Stimulated activated CD4-positive, alpha-beta T cell treated with anti-CD3 and anti-CD28 coated beads, Interleukin-15, amount 100 ng/mL, for 48 hours (primary cell): ENCODE results near the gene TMPRSS13.

Experiments used
- DNase-seq, 2 donors: peaks; one replicate each; pipeline ENCODE4 v3.0.0-alpha.2; 2020; ENCODE audit warnings: low read depth in 2 of 2

Gene TMPRSS13

GRCh38 chr11:117892651-117893050 is 36.6 kb downstream of the TMPRSS13 start:
- DNase-seq: no peak

GRCh38 chr11:117891362-117891761 is 37.8 kb downstream of the TMPRSS13 start:
- no peak for DNase-seq

GRCh38 chr11:117888139-117888566 is 41.0 kb downstream of the TMPRSS13 start:
- no peak for DNase-seq

- no peak for DNase-seq
Observed at GRCh38 chr11:117887431-117888138, 41.6 kb downstream of the TMPRSS13 start.

GRCh38 chr11:117885777-117886176 is 43.4 kb downstream of the TMPRSS13 start:
- DNase-seq: no peak

GRCh38 chr11:117884994-117885393 is 44.2 kb downstream of the TMPRSS13 start:
- DNase-seq: peak; percentile 22 to 26

GRCh38 chr11:117883063-117883462 is 46.1 kb downstream of the TMPRSS13 start:
- DNase-seq: no peak

GRCh38 chr11:117882311-117882905 is 46.8 kb downstream of the TMPRSS13 start:
- DNase-seq: no peak

- no peak for DNase-seq
Observed at GRCh38 chr11:117881217-117881616, 48.0 kb downstream of the TMPRSS13 start.

GRCh38 chr11:117879516-117880480 is 49.4 kb downstream of the TMPRSS13 start:
- no peak for DNase-seq

- no peak for DNase-seq
Observed at GRCh38 chr11:117878939-117879475, 50.2 kb downstream of the TMPRSS13 start.

- no peak for DNase-seq
Observed at GRCh38 chr11:117878314-117878938, 50.8 kb downstream of the TMPRSS13 start.

GRCh38 chr11:117877120-117877784 is 52.0 kb downstream of the TMPRSS13 start:
- no peak for DNase-seq

GRCh38 chr11:117876341-117877119 is 52.7 kb downstream of the TMPRSS13 start, which contains the start of gene FXYD6:
TSS of gene FXYD6 (minus strand) at chr11:117876658. CDS start at chr11:117842776, 33,882 bp downstream.
- DNase-seq: no peak

GRCh38 chr11:117876059-117876340 is 53.2 kb downstream of the TMPRSS13 start:
- no peak for DNase-seq

- no peak for DNase-seq
Observed at GRCh38 chr11:117875382-117876058, 53.7 kb downstream of the TMPRSS13 start.

GRCh38 chr11:117874910-117875381 is 54.3 kb downstream of the TMPRSS13 start:
- DNase-seq: no peak

- no peak for DNase-seq
Observed at GRCh38 chr11:117874253-117874909, 54.8 kb downstream of the TMPRSS13 start.

GRCh38 chr11:117873828-117874125 is 55.4 kb downstream of the TMPRSS13 start:
- no peak for DNase-seq
